GM03348 (cell line): ENCODE data around the gene MGME1.

Experiments used
- DNase-seq: peaks from one replicate; pipeline ENCODE4 v3.0.0; 2012; ENCODE audit warnings: low spot score

The MGME1 gene

GRCh38 chr20:17992847-17993513, 24.2 kb downstream of the MGME1 start:
- DNase-seq = no peak

GRCh38 chr20:17993546-17993945, 24.7 kb downstream of the MGME1 start:
- DNase-seq = no peak

GRCh38 chr20:17995967-17996819, 27.4 kb downstream of the MGME1 start:
- peak; percentile 81 for DNase-seq

DNA sequence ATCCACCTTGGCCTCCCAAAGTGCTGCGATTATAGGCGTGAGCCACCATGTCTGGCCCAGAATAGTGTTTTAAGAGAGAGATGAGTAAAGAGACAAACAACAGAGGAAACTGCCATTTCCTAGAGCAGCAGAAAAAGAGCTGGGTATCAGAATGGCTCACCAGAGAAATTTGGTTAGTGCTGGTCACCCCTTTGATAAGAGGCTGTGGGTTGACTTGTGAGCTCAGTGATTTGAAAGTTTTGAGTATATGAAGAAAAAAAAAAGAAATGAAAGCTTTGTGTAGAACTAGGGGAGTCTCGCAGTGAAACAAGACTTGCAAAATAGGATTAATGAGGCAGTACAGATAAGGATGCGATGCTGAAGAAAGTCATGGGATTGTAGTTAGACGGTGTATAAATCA, 29.6 kb downstream of the MGME1 start:
- DNase-seq = no peak

- no peak for DNase-seq
Measured at GRCh38 chr20:17999566-17999965, 30.7 kb downstream of the MGME1 start.

DNA sequence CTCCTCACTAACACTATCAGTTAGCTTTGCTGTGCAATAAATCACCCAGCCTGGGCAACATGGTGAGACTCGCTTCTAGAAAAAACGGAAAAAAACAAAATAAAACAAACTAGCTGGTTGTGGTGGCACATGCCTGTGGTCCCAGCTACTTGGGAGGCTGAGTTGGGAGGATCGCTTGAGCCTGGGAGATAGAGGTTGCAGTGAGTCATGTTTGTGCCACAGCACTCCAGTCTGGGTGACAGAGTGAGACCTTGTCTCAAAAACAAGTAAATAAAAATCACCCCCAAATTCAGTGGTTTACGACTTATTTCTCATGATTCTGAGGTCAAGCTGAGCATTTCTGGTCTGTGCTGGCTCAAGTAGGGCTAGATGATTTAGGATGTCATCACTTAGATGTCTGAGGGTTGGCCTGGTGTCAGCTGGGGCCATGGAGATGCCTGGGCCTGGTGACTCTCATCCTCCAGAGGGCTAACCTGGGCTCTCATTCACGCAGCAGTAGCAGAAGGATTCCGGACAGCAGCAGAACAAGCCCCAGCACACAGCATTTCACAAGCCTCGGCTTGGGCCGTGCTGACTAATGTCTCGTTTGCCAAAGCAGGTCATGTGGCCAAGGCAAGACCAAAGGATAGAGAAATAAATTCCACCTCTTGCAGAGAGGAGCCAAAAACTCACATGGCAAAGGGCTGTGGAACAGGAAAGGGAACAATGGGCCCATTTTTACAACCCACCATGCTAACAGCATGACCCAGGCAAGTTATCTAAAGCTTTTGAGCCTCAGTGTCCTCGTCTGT, 32.5 kb downstream of the MGME1 start:
- DNase-seq = peak; percentile 78

DNA sequence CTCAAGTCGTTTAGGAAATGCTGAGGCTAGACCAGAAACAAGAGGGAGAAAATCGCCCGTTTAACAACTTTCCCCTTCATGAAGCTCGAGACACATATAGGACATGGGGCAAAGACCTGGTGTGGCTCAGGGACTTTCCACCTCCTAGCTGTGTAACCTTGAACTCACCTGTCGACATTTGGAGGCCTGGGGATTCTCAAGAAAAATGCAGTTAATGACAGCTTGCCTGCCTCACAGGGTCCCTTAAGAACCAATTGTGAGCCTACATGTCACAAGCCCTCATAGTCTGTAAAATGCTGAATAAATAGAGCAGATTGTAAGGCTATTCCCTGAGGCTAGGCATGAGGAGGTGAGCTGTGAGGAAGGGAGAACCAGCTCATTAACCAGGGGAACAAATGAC, 35.1 kb downstream of the MGME1 start:
- no peak for DNase-seq

- no peak for DNase-seq
Measured at GRCh38 chr20:18004384-18005031, 35.7 kb downstream of the MGME1 start.

DNA sequence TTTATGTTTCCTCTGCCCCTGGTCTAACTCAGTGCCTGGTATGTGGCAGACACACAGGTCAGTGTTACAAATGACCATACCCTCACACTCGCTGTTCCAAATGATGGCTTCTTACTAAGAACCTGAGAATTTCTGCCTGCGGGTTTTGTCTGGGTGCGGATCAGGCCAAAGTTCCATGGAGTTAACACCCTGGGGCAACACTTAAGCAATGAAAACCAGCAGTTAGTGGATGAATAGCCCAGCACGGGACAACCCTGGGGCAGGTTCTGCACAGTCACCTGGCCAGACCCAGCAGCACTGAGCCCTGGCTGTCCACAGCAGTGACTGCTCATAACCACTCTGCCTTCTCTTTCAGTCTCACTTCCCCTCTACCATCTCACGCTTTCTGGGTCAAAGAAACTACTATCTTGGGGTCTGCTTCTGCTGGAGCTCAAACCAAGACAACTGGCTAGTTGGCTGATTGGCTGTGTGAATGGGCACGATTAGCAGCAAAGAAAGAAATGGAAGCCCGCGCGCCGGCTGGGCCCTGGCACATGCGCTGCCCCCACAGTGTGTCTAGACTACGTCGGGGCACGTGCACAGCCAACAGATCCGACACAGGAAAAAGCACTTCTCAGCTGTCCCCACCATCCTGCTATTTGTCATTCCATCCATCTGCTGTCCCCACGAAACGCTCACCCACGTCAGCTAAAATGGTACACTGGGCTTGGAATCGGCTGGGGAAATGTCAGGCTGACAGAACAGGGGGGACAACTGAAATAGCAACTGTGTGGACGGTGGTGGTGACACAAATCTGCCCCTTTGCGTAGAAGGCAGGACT, 36.6 kb downstream of the MGME1 start:
- DNase-seq = no peak

DNA sequence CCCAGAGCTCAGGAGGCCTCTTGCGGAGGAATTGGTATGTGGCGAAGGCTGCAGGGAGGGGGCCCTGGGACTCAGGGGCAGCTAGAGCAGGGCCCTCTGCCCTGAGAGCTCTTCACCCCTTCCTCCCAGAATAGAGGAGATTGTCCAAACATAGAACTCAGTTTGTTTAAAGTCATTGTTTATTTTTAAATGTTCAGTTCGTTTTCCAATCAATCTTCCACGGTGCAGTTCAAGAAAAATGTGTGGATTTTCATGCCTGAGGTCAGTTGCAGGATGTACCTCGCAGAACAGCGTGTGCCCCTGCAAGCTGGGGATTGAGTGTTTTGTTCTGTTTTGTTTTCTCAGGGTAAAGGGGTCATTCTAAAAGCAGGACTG, 37.2 kb downstream of the MGME1 start:
- DNase-seq = no peak

- DNase-seq = no peak
Measured at GRCh38 chr20:18006684-18007083, 37.9 kb downstream of the MGME1 start.

- no peak for DNase-seq
Measured at GRCh38 chr20:18007534-18008292, 38.9 kb downstream of the MGME1 start.

- DNase-seq = no peak
Measured at GRCh38 chr20:18009116-18009515, 40.3 kb downstream of the MGME1 start.

- DNase-seq = no peak
Measured at GRCh38 chr20:18011482-18011881, 42.7 kb downstream of the MGME1 start.

DNA sequence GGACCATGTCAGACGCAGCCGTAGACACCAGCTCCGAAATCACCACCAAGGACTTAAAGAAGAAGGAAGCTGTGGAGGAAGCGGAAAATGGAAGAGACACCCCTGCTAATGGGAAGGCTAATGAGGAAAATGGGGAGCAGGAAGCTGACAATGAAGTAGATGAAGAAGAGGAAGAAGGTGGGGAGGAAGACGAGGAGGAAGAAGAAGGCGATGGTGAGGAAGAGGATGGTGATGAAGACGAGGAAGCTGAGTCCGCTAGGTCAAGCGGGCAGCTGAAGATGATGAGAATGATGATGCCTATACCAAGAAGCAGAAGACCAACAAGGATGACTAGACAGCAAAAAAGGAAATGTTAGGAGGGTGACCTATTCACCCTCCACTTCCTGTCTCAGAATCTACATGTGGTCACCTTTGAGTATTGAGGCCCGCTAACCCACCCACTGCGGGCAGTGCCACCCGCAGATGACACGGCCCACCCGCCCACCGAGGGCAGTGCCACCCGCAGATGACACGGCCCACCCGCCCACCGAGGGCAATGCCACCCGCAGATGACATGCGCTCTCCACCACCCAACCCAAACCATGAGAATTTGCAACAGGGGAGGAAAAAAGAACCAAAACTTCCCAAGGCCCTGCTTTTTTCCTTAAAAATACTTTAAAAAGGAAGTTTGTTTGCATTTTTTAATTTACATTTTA, 43.3 kb downstream of the MGME1 start:
- no peak for DNase-seq

DNA sequence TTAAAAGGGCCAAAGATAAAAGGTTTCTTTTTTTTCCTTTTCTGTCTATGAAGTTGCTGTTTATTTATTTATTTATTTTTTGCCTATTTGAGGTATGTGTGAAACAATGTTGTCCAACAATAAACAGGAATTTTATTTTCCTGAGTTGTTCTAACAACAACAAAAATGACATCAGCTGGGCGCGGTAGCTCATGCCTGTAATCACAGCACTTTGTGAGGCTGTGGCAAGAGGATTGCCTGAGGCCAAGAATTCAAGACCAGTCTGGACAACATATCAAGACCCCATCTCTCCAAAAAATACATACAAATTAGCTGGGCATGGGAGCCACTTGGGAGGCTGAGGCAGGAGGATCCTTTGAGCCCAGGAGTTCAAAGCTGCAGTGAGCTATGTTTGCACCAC, 44.1 kb downstream of the MGME1 start:
- no peak for DNase-seq

DNA sequence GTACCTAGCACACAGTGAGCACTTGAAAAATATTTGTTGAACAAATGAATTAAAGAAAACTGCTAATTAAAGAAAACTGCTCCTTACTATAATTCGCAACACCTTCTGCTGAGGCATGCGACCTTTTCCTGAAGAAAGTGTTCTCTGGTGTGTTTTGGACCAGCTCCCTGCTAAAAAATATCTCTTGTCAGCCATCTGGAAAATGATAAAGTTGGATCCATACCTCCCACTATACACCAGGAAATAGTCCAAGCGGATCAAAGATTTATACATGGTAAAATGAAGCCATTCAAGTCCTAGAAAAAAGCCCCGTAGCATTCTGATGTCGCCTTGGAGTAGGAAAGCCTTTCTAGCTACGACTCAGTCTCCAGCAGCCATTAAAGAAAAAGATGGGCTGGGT, 45.6 kb downstream of the MGME1 start:
- DNase-seq = no peak

GRCh38 chr20:18016772-18017171, 48.0 kb downstream of the MGME1 start:
- DNase-seq = no peak

DNA sequence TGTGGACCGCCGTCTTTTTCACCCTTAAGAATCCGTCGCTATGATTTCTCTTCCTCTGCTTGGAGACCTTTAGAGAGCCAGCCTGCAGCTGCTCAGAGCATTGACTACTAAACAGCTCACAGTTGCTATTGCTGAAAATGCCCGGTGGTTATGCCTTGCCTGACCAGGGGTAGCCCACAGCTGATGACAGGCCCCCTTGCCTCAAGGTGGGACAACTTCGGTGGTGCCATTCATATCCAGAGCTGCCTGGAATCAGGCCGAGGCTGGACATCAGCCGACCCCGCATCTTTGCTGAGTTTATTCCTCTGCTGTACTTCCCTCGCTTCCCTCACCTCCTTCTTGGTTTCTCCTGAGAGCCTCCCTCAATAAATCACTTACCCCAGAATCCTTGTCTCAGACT, 49.3 kb downstream of the MGME1 start:
- DNase-seq = no peak

DNA sequence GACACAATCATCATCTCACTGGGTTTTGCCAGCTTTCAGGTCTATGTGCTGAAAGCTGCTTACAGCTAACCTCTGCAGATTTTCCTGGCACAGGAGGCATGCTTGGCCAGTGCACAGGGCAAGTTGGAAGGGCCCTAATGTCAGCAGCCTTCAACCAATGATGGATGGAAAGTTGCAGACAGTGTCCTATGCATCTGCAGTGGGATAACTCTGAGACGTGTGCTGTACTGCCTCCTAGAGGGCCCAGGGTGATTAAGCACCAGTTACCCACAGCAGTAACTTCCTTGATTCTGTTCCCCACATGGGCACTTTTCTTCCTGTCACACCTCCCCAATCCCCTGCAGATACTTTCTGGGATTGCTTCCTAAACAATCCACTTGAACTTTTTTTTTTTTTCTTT, 50.2 kb downstream of the MGME1 start:
- DNase-seq = peak; percentile 25
